ENCODE measurements around the gene TLR6. TPM values are rescaled to one million over a fixed set of nuclear protein-coding genes. Genes with fewer than 3 reads are reported as not detected.

The TLR6 gene
- total RNA-seq, 1 experiment from 2014 or later: 4.8 TPM

GRCh38 chr4:38891051-38891983 lies 34.7 kb upstream of the TLR6 start:
- intact Hi-C loops (cut with micrococcal nuclease): loop anchor here (5.0 kb wide), 1 partner anchor 134 kb away; no protein-coding TSS in a partner anchor
- no peaks in the 10 kb centered on the region for H3K9me2 ChIP-seq (ENCODE audit: insufficient read depth)
- DNase-seq (ENCODE audit: low read depth, low spot score) (no peak), ATAC-seq (no peak)
- no peaks in the 10 kb centered on the region for H3K27me3 ChIP-seq (ENCODE audit: insufficient read depth, low read length)
- ChIA-PET POLR2A (interaction anchor here (0.6 kb wide), 1 partner anchor 1040 kb away, joined by 3 read pairs; no protein-coding TSS in a partner anchor), RAD21 (ENCODE audit: low non-redundant PET in 1 of 2, low total read pairs in 2 of 2, uncharacterized antibody in 2 of 2, unreplicated experiment in 2 of 2) (no interaction called here), CTCF (interaction anchor here (1.5 kb wide), 1 partner anchor 131 kb away, joined by 10 read pairs; no protein-coding TSS in a partner anchor)
- peaks cover 22 to 29% of the 10 kb centered on the region in 2 experiments for H3K4me1 ChIP-seq (ENCODE audit: control insufficient read depth in 1 of 2, insufficient read depth in 2 of 2, low read length in 2 of 2)
- no peak overlapping the region for H2AFZ ChIP-seq (ENCODE audit: low read depth, low read length, poor library complexity, severe bottlenecking)
- H3K36me3 ChIP-seq (ENCODE audit: control insufficient read depth in 1 of 2, insufficient read depth in 2 of 2, low read length in 2 of 2): 0 out of 4 replicates have a peak, but pooled peaks cover 0 to 7% of the 10 kb centered on the region in 2 experiments
- BruUV-seq (replicated peaks): no TSS peak
- TF ChIP-seq POLR2AphosphoS5 (IDR thresholded peaks at IDR 0.05; ENCODE audit: low read depth, low read length) (no peak), EZH2phosphoT487 (IDR thresholded peaks at IDR 0.05; ENCODE audit: borderline replicate concordance) (no peak), SP1 (IDR thresholded peaks at IDR 0.05; ENCODE audit: low read depth) (no peak), ZFX (IDR thresholded peaks at IDR 0.05) (no peak), MAX (IDR thresholded peaks at IDR 0.05) (no peak), ATF3 (IDR thresholded peaks at IDR 0.05) (no peak), TCF7L2 (IDR thresholded peaks at IDR 0.05; ENCODE audit: borderline replicate concordance, extremely low read depth, insufficient read depth, insufficient read length) (no peak), CBX3 (IDR thresholded peaks at IDR 0.05; ENCODE audit: low read depth) (no peak), FOSL1 (IDR thresholded peaks at IDR 0.05; ENCODE audit: low read depth) (no peak), EGR1 (IDR thresholded peaks at IDR 0.05; ENCODE audit: low read depth) (no peak), SRF (IDR thresholded peaks at IDR 0.05; ENCODE audit: low read depth) (no peak), YY1 (IDR thresholded peaks at IDR 0.05; ENCODE audit: extremely low read depth, insufficient replicate concordance, low read depth, low read length) (no peak), SIN3A (IDR thresholded peaks at IDR 0.05; ENCODE audit: low read depth) (no peak), JUND (IDR thresholded peaks at IDR 0.05) (no peak), CEBPB (IDR thresholded peaks at IDR 0.05; ENCODE audit: low read depth) (no peak), ELF1 (IDR thresholded peaks at IDR 0.05; ENCODE audit: borderline replicate concordance, low read depth) (no peak), POLR2A (IDR thresholded peaks at IDR 0.05; ENCODE audit: borderline replicate concordance, extremely low read depth, insufficient read depth, insufficient read length) (no peak), ZNF274 (IDR thresholded peaks at IDR 0.05; ENCODE audit: low read depth, low read length) (no peak)
- no peak overlapping the region for H3K9ac ChIP-seq (ENCODE audit: low read length)
- H3K4me3 ChIP-seq (replicated peaks in 1 of 2; ENCODE audit: low read depth in 1 of 2, low read length in 2 of 2): no peak overlapping the region
- no peaks in the 10 kb centered on the region for H3K9me3 ChIP-seq (ENCODE audit: control insufficient read depth in 1 of 2, insufficient read depth in 1 of 2, low read depth in 1 of 2, low read length in 2 of 2)
- H3K27ac ChIP-seq (ENCODE audit: low read depth, low read length): no peak overlapping the region
- no peaks in the 10 kb centered on the region for H4K20me1 ChIP-seq (ENCODE audit: insufficient read depth)
- H3K79me2 ChIP-seq (ENCODE audit: insufficient read depth, low read length): no peaks in the 10 kb centered on the region
- H3K4me2 ChIP-seq (ENCODE audit: low read length): no peak overlapping the region
